ENCODE results near the gene SCAMP1. TPM values are rescaled to one million over a fixed set of nuclear protein-coding genes. Genes with fewer than 3 reads are reported as not detected.

Gene SCAMP1
- total and polyA plus RNA-seq, 2 of the 8 experiments (the other 6 are each of a cell fraction or from before 2014, with no cell fraction given): 18.6 to 55.9 TPM

- POLR2A ChIA-PET (ENCODE audit: partially characterized antibody): no interaction called here
- Histone ChIP-seq H4K91ac (replicated peaks; ENCODE audit: insufficient read length, low read length) (no peak overlapping the region), H4K8ac (ENCODE audit: extremely low read depth, insufficient read depth, low read length) (no peak overlapping the region), H4K5ac (ENCODE audit: insufficient read length, low read depth, low read length) (no peak overlapping the region), H3K23ac (ENCODE audit: insufficient read length) (no peak overlapping the region), H2BK12ac (ENCODE audit: low read depth, low read length) (no peak overlapping the region), H2AFZ (ENCODE audit: low read length) (no peak overlapping the region), H3K4me2 (ENCODE audit: insufficient read depth in 1 of 2, low read depth in 2 of 2, low read length in 2 of 2) (no peak overlapping the region), H2BK20ac (ENCODE audit: low read length) (no peak overlapping the region), H3K9ac (replicated peaks in 1 of 4; ENCODE audit: extremely low read depth in 1 of 4, low read depth in 3 of 4, low read length in 3 of 4) (no peak overlapping the region), H3K79me1 (ENCODE audit: low read depth, low read length) (no peaks in the 10 kb centered on the region), H3K79me2 (ENCODE audit: control insufficient read depth in 1 of 2, insufficient read depth in 2 of 2, low read length in 2 of 2) (no peaks in the 10 kb centered on the region), H2BK5ac (ENCODE audit: low read depth, low read length) (no peak overlapping the region), H3K4me1 (replicated peaks in 1 of 4; ENCODE audit: control insufficient read depth in 3 of 4, insufficient read depth in 4 of 4, low read length in 3 of 4) (no peaks in the 10 kb centered on the region), H3K18ac (ENCODE audit: extremely low read depth, low read length) (no peak overlapping the region), H2BK120ac (replicated peaks; ENCODE audit: low read depth, low read length) (no peak overlapping the region), H2AK5ac (ENCODE audit: low read depth, low read length) (no peak overlapping the region), H3K4ac (replicated peaks; ENCODE audit: insufficient read length, low read depth, low read length) (no peak overlapping the region), H4K20me1 (replicated peaks in 1 of 2; ENCODE audit: control insufficient read depth in 1 of 2, insufficient read depth in 2 of 2, low read length in 2 of 2) (no peaks in the 10 kb centered on the region), H3K27me3 (replicated peaks in 1 of 4; ENCODE audit: control insufficient read depth in 3 of 4, extremely low read depth in 1 of 4, insufficient read depth in 3 of 4, low read length in 3 of 4) (no peaks in the 10 kb centered on the region), H3K14ac (ENCODE audit: insufficient read length) (no peak overlapping the region), H3K56ac (replicated peaks; ENCODE audit: insufficient read length, low read depth, low read length) (no peak overlapping the region), H2BK15ac (ENCODE audit: low read length) (no peak overlapping the region), H3K27ac (ENCODE audit: low read depth, low read length) (no peak overlapping the region), H3K9me3 (ENCODE audit: insufficient read depth in 2 of 2, low read depth in 1 of 2, low read length in 1 of 2) (no peaks in the 10 kb centered on the region), H3K36me3 (ENCODE audit: control insufficient read depth in 2 of 4, insufficient read depth in 4 of 4, low read length in 3 of 4) (peaks cover 0 to 3% (median under 1%) of the 10 kb centered on the region in 4 experiments; a peak in 1 of 8 replicates), H3K4me3 (ENCODE audit: extremely low read depth in 1 of 4, insufficient read depth in 2 of 4, low read depth in 3 of 4, low read length in 4 of 4) (no peak overlapping the region), H3K23me2 (ENCODE audit: low read depth, low read length) (no peaks in the 10 kb centered on the region)
- no peak for FAIRE-seq
- no peak for DNase-seq (ENCODE audit: low read depth in 1 of 2, low spot score in 2 of 2)
- CTCF ChIA-PET (ENCODE audit: partially characterized antibody): interaction anchor here (0.9 to 2.4 kb wide), 12 partner anchors 8 to 426 kb away, joined by 3 to 8 read pairs (median 3); no protein-coding TSS in a partner anchor
- TF ChIP-seq SUZ12 (IDR thresholded peaks at IDR 0.05; ENCODE audit: low read length) (no peak), RAD21 (IDR thresholded peaks at IDR 0.05 in 1 of 2, conservative IDR thresholded peaks at IDR 0.05 in 1 of 2; ENCODE audit: low read depth in 2 of 2, low read length in 2 of 2) (peak; percentile 41 to 43)
Measured at GRCh38 chr5:78472469-78473106, 112.2 kb downstream of the SCAMP1 start.
